Measurements from ENCODE around the gene WDFY2. TPM values are rescaled to one million over a fixed set of nuclear protein-coding genes. Genes with fewer than 3 reads are reported as not detected.

The WDFY2 gene
- total and polyA plus RNA-seq, 2 of the 8 experiments (the other 6 are each of a cell fraction or from before 2014, with no cell fraction given), result 13.9 to 29.0 TPM

DNA sequence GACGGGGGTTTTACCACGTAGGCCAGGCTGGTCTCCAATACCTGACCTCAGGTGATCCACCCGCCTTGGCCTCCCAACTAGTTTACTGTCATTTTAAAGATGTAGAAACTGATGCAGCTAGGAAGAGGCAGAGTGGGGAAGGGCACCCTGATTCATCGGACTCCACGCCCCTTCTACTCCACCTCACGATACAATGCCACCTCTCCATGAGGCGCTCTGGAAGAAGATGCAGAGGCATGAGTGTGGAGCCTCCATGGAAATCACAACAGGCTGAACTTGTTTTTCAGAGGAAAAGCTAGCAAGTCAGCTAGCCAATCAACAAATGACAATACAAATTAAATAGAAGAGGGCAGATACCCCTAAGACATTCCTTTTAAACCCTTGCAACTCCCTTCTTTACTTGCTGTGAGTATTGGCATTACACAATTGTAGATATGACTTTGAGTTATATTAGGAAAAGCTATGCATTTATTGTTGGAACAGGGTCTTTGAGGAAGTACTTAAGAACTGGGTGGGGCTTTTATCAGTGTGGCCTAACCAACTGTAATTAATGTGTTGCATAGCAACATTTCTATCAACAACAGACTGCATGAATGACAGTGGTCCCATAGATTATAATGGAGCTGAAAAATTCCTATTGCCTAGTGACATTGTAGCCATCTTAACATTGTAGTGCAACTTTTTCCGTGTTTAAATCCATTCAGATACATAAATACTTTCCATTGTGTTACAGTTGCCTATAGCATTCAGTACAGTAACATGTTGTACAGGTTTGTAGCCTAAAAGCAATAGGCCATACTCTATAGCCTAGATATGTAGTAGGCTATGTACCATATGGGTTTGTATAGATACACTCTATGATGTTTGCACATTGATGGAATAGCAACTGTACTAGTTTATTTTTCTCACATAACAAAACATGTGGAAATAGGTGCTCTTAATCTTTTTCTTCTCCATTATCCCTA lies 17.6 kb downstream of the WDFY2 start (continued):
- no peak for TF ChIP-seq ATF2 (IDR thresholded peaks at IDR 0.05; ENCODE audit: low read length)
- TF ChIP-seq SIX5 (IDR thresholded peaks at IDR 0.05; ENCODE audit: low read depth, low read length), result no peak
- no peak for TF ChIP-seq TAF7 (optimal IDR thresholded peaks at IDR 0.05; ENCODE audit: borderline replicate concordance, low read depth, low read length)
- TF ChIP-seq SP2 (IDR thresholded peaks at IDR 0.05; ENCODE audit: low read length), result no peak

Measured in H1 (cell line).